ENCODE measurements around the gene SMAD4.
"Not testable (repeated sequence)": the region's sequence is repeated elsewhere in the genome, so short reads cannot be mapped to it uniquely, and the experiment has no call there.

Gene SMAD4

GRCh38 chr18:51089691-51090090 lies 59.7 kb downstream of the SMAD4 start:
- Histone ChIP-seq H3K4ac (ENCODE audit: low read depth, low read length) (no peak overlapping the region), H3K23ac (ENCODE audit: low read length) (no peak overlapping the region), H3K9ac (ENCODE audit: low read length) (no peak overlapping the region), H2BK15ac (replicated peaks; ENCODE audit: low read depth) (no peak overlapping the region), H3K4me2 (ENCODE audit: low read length) (no peak overlapping the region), H2AK5ac (ENCODE audit: low read length) (no peak overlapping the region), H3K4me3 (ENCODE audit: low read length) (no peak overlapping the region), H3K36me3 (ENCODE audit: control insufficient read depth, insufficient read depth, low read length) (no peaks in the 10 kb centered on the region), H2BK5ac (ENCODE audit: low read length) (no peak overlapping the region), H2BK120ac (ENCODE audit: low read depth, low read length) (no peak overlapping the region), H3K79me2 (ENCODE audit: control insufficient read depth, insufficient read depth, low read length) (no peaks in the 10 kb centered on the region), H3K79me1 (ENCODE audit: low read length) (no peaks in the 10 kb centered on the region), H4K5ac (ENCODE audit: low read length) (no peak overlapping the region), H4K8ac (ENCODE audit: low read depth, low read length) (no peak overlapping the region), H3K18ac (ENCODE audit: low read length) (no peak overlapping the region), H3K56ac (ENCODE audit: low read length) (no peak overlapping the region), H3K27ac (ENCODE audit: low read depth, low read length) (no peak overlapping the region), H3K27me3 (ENCODE audit: insufficient read depth, low read length, poor library complexity) (no peaks in the 10 kb centered on the region), H3K4me1 (ENCODE audit: control insufficient read depth, low read depth, low read length) (no peaks in the 10 kb centered on the region)
- no peak for DNase-seq
- WGBS (ENCODE audit: extremely low coverage, insufficient coverage, low lambda C conversion rate): no CpG with 5 or more reads among the region's 4 CpGs

DNA sequence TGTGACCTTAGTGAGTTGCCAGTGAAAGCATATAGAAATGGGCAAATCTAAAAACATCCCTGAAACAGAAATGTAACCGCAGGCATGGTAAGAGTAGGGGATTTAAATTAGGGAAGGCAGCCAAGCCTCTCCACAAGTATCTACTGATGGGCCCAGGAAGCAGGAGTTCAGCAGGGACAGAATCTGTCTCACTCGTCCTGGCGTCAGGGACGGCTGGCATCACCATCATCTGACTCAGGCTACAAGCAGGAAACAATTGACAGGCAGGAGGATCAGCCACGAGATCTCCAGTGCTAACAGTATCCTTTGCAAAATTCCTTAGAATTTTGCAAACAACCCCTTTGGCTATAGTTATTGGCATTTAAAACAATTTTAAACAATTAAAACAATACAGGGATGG lies 61.3 kb downstream of the SMAD4 start:
- Histone ChIP-seq H3K4me3 (ENCODE audit: low read length) (no peak overlapping the region), H3K79me1 (ENCODE audit: low read length) (no peaks in the 10 kb centered on the region), H3K27ac (ENCODE audit: low read depth, low read length) (no peak overlapping the region), H2BK15ac (replicated peaks; ENCODE audit: low read depth) (no peak overlapping the region), H3K79me2 (ENCODE audit: control insufficient read depth, insufficient read depth, low read length) (no peaks in the 10 kb centered on the region), H4K8ac (ENCODE audit: low read depth, low read length) (no peak overlapping the region), H3K4me2 (ENCODE audit: low read length) (no peak overlapping the region), H3K23ac (ENCODE audit: low read length) (no peak overlapping the region), H2BK120ac (ENCODE audit: low read depth, low read length) (no peak overlapping the region), H3K18ac (ENCODE audit: low read length) (no peak overlapping the region), H3K9ac (ENCODE audit: low read length) (no peak overlapping the region), H3K4me1 (ENCODE audit: control insufficient read depth, low read depth, low read length) (no peaks in the 10 kb centered on the region), H2AK5ac (ENCODE audit: low read length) (no peak overlapping the region), H3K27me3 (ENCODE audit: insufficient read depth, low read length, poor library complexity) (no peaks in the 10 kb centered on the region), H3K36me3 (ENCODE audit: control insufficient read depth, insufficient read depth, low read length) (no peaks in the 10 kb centered on the region), H3K4ac (ENCODE audit: low read depth, low read length) (no peak overlapping the region), H2BK5ac (ENCODE audit: low read length) (no peak overlapping the region), H3K56ac (ENCODE audit: low read length) (no peak overlapping the region), H4K5ac (ENCODE audit: low read length) (no peak overlapping the region)
- no peak for DNase-seq
- WGBS (ENCODE audit: extremely low coverage, insufficient coverage, low lambda C conversion rate): no CpG with 5 or more reads among the region's 5 CpGs

- Histone ChIP-seq H3K4me1 (ENCODE audit: control insufficient read depth, low read depth, low read length) (no peaks in the 10 kb centered on the region), H2BK120ac (ENCODE audit: low read depth, low read length) (no peak overlapping the region), H3K4me3 (ENCODE audit: low read length) (no peak overlapping the region), H3K4me2 (ENCODE audit: low read length) (no peak overlapping the region), H4K8ac (ENCODE audit: low read depth, low read length) (peak overlapping the region; percentile 65), H3K56ac (ENCODE audit: low read length) (no peak overlapping the region), H4K5ac (ENCODE audit: low read length) (no peak overlapping the region), H2BK5ac (ENCODE audit: low read length) (no peak overlapping the region), H3K27ac (ENCODE audit: low read depth, low read length) (no peak overlapping the region), H3K9ac (ENCODE audit: low read length) (no peak overlapping the region), H3K27me3 (ENCODE audit: insufficient read depth, low read length, poor library complexity) (no peaks in the 10 kb centered on the region), H3K18ac (ENCODE audit: low read length) (no peak overlapping the region), H2BK15ac (replicated peaks; ENCODE audit: low read depth) (no peak overlapping the region), H2AK5ac (ENCODE audit: low read length) (no peak overlapping the region), H3K36me3 (ENCODE audit: control insufficient read depth, insufficient read depth, low read length) (no peaks in the 10 kb centered on the region), H3K79me1 (ENCODE audit: low read length) (no peaks in the 10 kb centered on the region), H3K23ac (ENCODE audit: low read length) (no peak overlapping the region), H3K79me2 (ENCODE audit: control insufficient read depth, insufficient read depth, low read length) (no peaks in the 10 kb centered on the region), H3K4ac (ENCODE audit: low read depth, low read length) (no peak overlapping the region)
- no peak for DNase-seq
- WGBS (ENCODE audit: extremely low coverage, insufficient coverage, low lambda C conversion rate): no CpG with 5 or more reads among the region's 2 CpGs
Measured at GRCh38 chr18:51092117-51092516, 62.1 kb downstream of the SMAD4 start.

DNA sequence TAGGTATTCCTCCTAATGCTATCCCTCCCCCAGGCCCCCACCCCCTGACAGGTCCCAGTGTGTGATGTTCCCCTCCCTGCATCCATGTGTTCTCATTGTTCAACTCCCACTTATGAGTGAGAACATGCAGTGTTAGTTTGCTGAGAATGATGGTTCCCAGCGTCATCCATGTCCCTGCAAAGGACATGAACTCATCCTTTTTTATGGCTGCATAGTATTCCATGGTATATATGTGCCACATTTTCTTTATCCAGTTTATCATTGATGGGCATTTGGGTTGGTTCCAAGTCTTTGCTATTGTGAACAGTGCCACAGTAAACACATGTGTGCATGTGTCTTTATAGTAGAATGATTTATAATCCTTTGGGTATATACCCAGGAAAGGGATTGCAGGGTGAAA lies 63.0 kb downstream of the SMAD4 start:
- H3K36me3 ChIP-seq (ENCODE audit: control insufficient read depth, insufficient read depth, low read length); H3K27me3 ChIP-seq (ENCODE audit: insufficient read depth, low read length, poor library complexity); H3K9ac ChIP-seq (ENCODE audit: low read length); H4K5ac ChIP-seq (ENCODE audit: low read length); H2AK5ac ChIP-seq (ENCODE audit: low read length); H3K4me1 ChIP-seq (ENCODE audit: control insufficient read depth, low read depth, low read length); H4K8ac ChIP-seq (ENCODE audit: low read depth, low read length); DNase-seq; H3K4me3 ChIP-seq (ENCODE audit: low read length); H3K23ac ChIP-seq (ENCODE audit: low read length); H3K18ac ChIP-seq (ENCODE audit: low read length); H3K79me2 ChIP-seq (ENCODE audit: control insufficient read depth, insufficient read depth, low read length); H3K79me1 ChIP-seq (ENCODE audit: low read length); H2BK120ac ChIP-seq (ENCODE audit: low read depth, low read length); H3K27ac ChIP-seq (ENCODE audit: low read depth, low read length); H2BK15ac ChIP-seq (replicated peaks; ENCODE audit: low read depth); H3K4me2 ChIP-seq (ENCODE audit: low read length); H3K4ac ChIP-seq (ENCODE audit: low read depth, low read length); H3K56ac ChIP-seq (ENCODE audit: low read length); H2BK5ac ChIP-seq (ENCODE audit: low read length): not testable (repeated sequence)
- no CpG with 5 or more reads among the region's 1 CpG for WGBS (ENCODE audit: extremely low coverage, insufficient coverage, low lambda C conversion rate)

- H3K4ac ChIP-seq (ENCODE audit: low read depth, low read length): no peak overlapping the region
- no peak overlapping the region for H3K9ac ChIP-seq (ENCODE audit: low read length)
- no peaks in the 10 kb centered on the region for H3K4me1 ChIP-seq (ENCODE audit: control insufficient read depth, low read depth, low read length)
- H3K23ac ChIP-seq (ENCODE audit: low read length): no peak overlapping the region
- no peak overlapping the region for H3K18ac ChIP-seq (ENCODE audit: low read length)
- H4K8ac ChIP-seq (ENCODE audit: low read depth, low read length): no peak overlapping the region
- H3K56ac ChIP-seq (ENCODE audit: low read length): no peak overlapping the region
- no peak overlapping the region for H3K4me3 ChIP-seq (ENCODE audit: low read length)
- H3K79me2 ChIP-seq (ENCODE audit: control insufficient read depth, insufficient read depth, low read length): no peaks in the 10 kb centered on the region
- no CpG with 5 or more reads among the region's 6 CpGs for WGBS (ENCODE audit: extremely low coverage, insufficient coverage, low lambda C conversion rate)
- no peaks in the 10 kb centered on the region for H3K27me3 ChIP-seq (ENCODE audit: insufficient read depth, low read length, poor library complexity)
- H4K5ac ChIP-seq (ENCODE audit: low read length): no peak overlapping the region
- no peak overlapping the region for H2BK5ac ChIP-seq (ENCODE audit: low read length)
- no peak overlapping the region for H2BK15ac ChIP-seq (replicated peaks; ENCODE audit: low read depth)
- no peak overlapping the region for H3K27ac ChIP-seq (ENCODE audit: low read depth, low read length)
- no peaks in the 10 kb centered on the region for H3K79me1 ChIP-seq (ENCODE audit: low read length)
- H2AK5ac ChIP-seq (ENCODE audit: low read length): no peak overlapping the region
- H3K36me3 ChIP-seq (ENCODE audit: control insufficient read depth, insufficient read depth, low read length): no peaks in the 10 kb centered on the region
- H2BK120ac ChIP-seq (ENCODE audit: low read depth, low read length): no peak overlapping the region
- no peak for DNase-seq
- no peak overlapping the region for H3K4me2 ChIP-seq (ENCODE audit: low read length)
Measured at GRCh38 chr18:51097021-51097822, 67.2 kb downstream of the SMAD4 start.

- H2AK5ac ChIP-seq (ENCODE audit: low read length): no peak overlapping the region
- no peak overlapping the region for H2BK15ac ChIP-seq (replicated peaks; ENCODE audit: low read depth)
- WGBS (ENCODE audit: extremely low coverage, insufficient coverage, low lambda C conversion rate): no CpG with 5 or more reads among the region's 5 CpGs
- no peak for DNase-seq
- no peaks in the 10 kb centered on the region for H3K4me1 ChIP-seq (ENCODE audit: control insufficient read depth, low read depth, low read length)
- H4K8ac ChIP-seq (ENCODE audit: low read depth, low read length): no peak overlapping the region
- no peak overlapping the region for H3K4me3 ChIP-seq (ENCODE audit: low read length)
- no peak overlapping the region for H2BK5ac ChIP-seq (ENCODE audit: low read length)
- H3K4me2 ChIP-seq (ENCODE audit: low read length): no peak overlapping the region
- no peaks in the 10 kb centered on the region for H3K36me3 ChIP-seq (ENCODE audit: control insufficient read depth, insufficient read depth, low read length)
- H3K9ac ChIP-seq (ENCODE audit: low read length): no peak overlapping the region
- no peaks in the 10 kb centered on the region for H3K79me2 ChIP-seq (ENCODE audit: control insufficient read depth, insufficient read depth, low read length)
- H3K27ac ChIP-seq (ENCODE audit: low read depth, low read length): no peak overlapping the region
- H3K23ac ChIP-seq (ENCODE audit: low read length): no peak overlapping the region
- no peak overlapping the region for H4K5ac ChIP-seq (ENCODE audit: low read length)
- no peaks in the 10 kb centered on the region for H3K79me1 ChIP-seq (ENCODE audit: low read length)
- no peak overlapping the region for H3K18ac ChIP-seq (ENCODE audit: low read length)
- no peak overlapping the region for H2BK120ac ChIP-seq (ENCODE audit: low read depth, low read length)
- H3K27me3 ChIP-seq (ENCODE audit: insufficient read depth, low read length, poor library complexity): no peaks in the 10 kb centered on the region
- H3K56ac ChIP-seq (ENCODE audit: low read length): no peak overlapping the region
- no peak overlapping the region for H3K4ac ChIP-seq (ENCODE audit: low read depth, low read length)
Measured at GRCh38 chr18:51098082-51098481, 68.1 kb downstream of the SMAD4 start.

Measured in mesendoderm (in vitro differentiated cells).